ENCODE results near the gene DAGLA.

- TF ChIP-seq CTCF (conservative IDR thresholded peaks at IDR 0.05) (peak; percentile 89), ZFX (IDR thresholded peaks at IDR 0.05) (no peak)
These were observed 96.4 kb downstream of the DAGLA start for GRCh38 chr11:61776561-61777075.
